Fibroblast of peridontal ligament (primary cell): Measurements from ENCODE around the gene HMGCS1.
"Not testable (repeated sequence)": the region's sequence is repeated elsewhere in the genome, so short reads cannot be mapped to it uniquely, and the experiment has no call there.

Experiments used
- DNase-seq: peaks from one replicate; pipeline ENCODE4 v3.0.0-alpha.2; 2010; ENCODE audit errors: extremely low read depth

The HMGCS1 gene

GRCh38 chr5:43274435-43275114 lies 38.6 kb downstream of the HMGCS1 start:
- no peak for DNase-seq

GRCh38 chr5:43273552-43273951 lies 39.7 kb downstream of the HMGCS1 start:
- DNase-seq, result no peak

GRCh38 chr5:43270645-43271044 lies 42.6 kb downstream of the HMGCS1 start:
- DNase-seq, result no peak

- no peak for DNase-seq
Measured at GRCh38 chr5:43268188-43268820, 44.9 kb downstream of the HMGCS1 start.

- DNase-seq, result not testable (repeated sequence)
Measured at GRCh38 chr5:43262269-43262668, 50.9 kb downstream of the HMGCS1 start.

GRCh38 chr5:43258116-43258515 lies 55.1 kb downstream of the HMGCS1 start:
- DNase-seq, result no peak

GRCh38 chr5:43256261-43256966 lies 56.8 kb downstream of the HMGCS1 start:
- no peak for DNase-seq

- no peak for DNase-seq
Measured at GRCh38 chr5:43255704-43256103, 57.5 kb downstream of the HMGCS1 start.

- DNase-seq, result no peak
Measured at GRCh38 chr5:43251754-43252153, 61.5 kb downstream of the HMGCS1 start.

- DNase-seq, result no peak
Measured at GRCh38 chr5:43245724-43246385, 67.4 kb downstream of the HMGCS1 start.

- no peak for DNase-seq
Measured at GRCh38 chr5:43244823-43245565, 68.2 kb downstream of the HMGCS1 start.

- DNase-seq, result no peak
Measured at GRCh38 chr5:43243270-43243669, 69.9 kb downstream of the HMGCS1 start.

GRCh38 chr5:43242196-43242595 lies 71.0 kb downstream of the HMGCS1 start:
- no peak for DNase-seq
